ENCODE results near the gene ADAMTSL3.

ADAMTSL3 gene, protein sequence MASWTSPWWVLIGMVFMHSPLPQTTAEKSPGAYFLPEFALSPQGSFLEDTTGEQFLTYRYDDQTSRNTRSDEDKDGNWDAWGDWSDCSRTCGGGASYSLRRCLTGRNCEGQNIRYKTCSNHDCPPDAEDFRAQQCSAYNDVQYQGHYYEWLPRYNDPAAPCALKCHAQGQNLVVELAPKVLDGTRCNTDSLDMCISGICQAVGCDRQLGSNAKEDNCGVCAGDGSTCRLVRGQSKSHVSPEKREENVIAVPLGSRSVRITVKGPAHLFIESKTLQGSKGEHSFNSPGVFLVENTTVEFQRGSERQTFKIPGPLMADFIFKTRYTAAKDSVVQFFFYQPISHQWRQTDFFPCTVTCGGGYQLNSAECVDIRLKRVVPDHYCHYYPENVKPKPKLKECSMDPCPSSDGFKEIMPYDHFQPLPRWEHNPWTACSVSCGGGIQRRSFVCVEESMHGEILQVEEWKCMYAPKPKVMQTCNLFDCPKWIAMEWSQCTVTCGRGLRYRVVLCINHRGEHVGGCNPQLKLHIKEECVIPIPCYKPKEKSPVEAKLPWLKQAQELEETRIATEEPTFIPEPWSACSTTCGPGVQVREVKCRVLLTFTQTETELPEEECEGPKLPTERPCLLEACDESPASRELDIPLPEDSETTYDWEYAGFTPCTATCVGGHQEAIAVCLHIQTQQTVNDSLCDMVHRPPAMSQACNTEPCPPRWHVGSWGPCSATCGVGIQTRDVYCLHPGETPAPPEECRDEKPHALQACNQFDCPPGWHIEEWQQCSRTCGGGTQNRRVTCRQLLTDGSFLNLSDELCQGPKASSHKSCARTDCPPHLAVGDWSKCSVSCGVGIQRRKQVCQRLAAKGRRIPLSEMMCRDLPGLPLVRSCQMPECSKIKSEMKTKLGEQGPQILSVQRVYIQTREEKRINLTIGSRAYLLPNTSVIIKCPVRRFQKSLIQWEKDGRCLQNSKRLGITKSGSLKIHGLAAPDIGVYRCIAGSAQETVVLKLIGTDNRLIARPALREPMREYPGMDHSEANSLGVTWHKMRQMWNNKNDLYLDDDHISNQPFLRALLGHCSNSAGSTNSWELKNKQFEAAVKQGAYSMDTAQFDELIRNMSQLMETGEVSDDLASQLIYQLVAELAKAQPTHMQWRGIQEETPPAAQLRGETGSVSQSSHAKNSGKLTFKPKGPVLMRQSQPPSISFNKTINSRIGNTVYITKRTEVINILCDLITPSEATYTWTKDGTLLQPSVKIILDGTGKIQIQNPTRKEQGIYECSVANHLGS (N-terminal part only)

DNA sequence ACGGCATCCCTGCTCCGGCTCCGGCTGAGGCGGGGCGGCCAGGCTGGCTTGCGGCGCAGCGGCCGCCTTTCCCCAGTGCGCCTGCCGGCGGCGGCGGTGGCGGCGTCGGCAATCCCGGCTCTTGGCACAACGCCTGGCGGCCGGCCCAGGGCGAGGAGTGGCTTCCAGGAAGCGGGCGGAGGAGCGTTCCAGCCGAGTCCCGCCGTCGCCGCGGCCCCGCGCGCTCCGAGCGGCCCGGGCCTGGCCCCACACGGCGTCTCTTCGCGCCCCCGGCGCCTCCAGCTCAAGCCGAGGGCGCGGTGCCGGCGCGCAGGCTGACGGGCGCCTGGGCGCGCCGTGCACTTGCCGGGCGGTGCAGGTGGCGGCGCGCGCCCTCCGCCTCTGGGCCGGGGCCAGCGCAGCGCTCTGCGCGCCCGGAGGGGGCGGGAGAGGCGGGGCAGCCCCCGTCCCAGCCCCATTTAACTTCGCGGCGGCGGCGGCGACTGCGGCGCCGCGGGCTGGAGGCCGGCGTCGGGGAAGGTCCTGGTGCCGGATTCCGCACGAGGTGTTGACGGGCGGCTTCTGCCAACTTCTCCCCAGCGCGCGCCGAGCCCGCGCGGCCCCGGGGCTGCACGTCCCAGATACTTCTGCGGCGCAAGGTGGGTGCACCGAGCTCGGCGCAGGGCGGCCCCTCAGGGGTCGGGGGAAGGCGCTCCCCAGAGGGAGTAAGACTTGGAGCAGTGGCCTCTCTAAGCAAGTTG, at the start of gene ADAMTSL3:
TSS of gene ADAMTSL3 (plus strand) at position 485 of the 740 bp plus-strand sequence. CDS start 1,639 bp downstream, outside the sequence.
- Histone ChIP-seq H3K9me3 (ENCODE audit: insufficient read depth, low read length) (no peaks in the 10 kb centered on the region), H3K4me1 (ENCODE audit: insufficient read depth, insufficient read length) (peaks cover 8% of the 10 kb centered on the region), H3K4me3 (ENCODE audit: insufficient read length, low read depth) (peak within 1 kb of the TSS; percentile 69), H3K36me3 (ENCODE audit: insufficient read depth, insufficient read length, low read length) (peaks cover 8% of the 10 kb centered on the region), H3K27me3 (ENCODE audit: insufficient read depth, insufficient read length) (peaks cover 34% of the 10 kb centered on the region), H3K9ac (ENCODE audit: insufficient read length, low read depth) (peak within 1 kb of the TSS; percentile 79)
- no peak for TF ChIP-seq ZNF274 (IDR thresholded peaks at IDR 0.05; ENCODE audit: low read depth, low read length)
- TF ChIP-seq SUZ12 (IDR thresholded peaks at IDR 0.05; ENCODE audit: extremely low read depth, insufficient read depth, insufficient read length): no peak
- no peak for TF ChIP-seq YY1 (IDR thresholded peaks at IDR 0.05; ENCODE audit: insufficient read depth, insufficient read length)
- peak; percentile 74 for DNase-seq (ENCODE audit: low read depth, low spot score)

DNA sequence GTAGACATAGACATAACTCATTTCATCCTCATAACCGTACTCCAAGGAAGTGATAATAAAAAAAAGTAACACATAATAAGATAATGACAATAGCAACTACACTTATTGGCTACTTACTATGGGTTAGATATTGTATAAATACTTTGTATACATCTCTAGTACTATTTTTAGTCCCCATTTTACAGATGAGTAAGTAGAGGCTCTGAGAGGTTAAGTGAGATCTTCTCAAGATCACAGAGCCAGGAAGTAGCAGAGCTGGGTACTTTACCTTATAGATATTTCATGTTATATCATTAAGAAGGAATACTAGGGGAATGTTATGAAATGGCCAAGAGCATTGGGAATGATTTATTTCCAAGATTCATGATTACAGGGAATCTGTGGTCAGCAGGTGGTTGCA, 49.4 kb upstream of the ADAMTSL3 start:
- H3K36me3 ChIP-seq (ENCODE audit: insufficient read depth, insufficient read length, low read length): no peaks in the 10 kb centered on the region
- TF ChIP-seq ZNF274 (IDR thresholded peaks at IDR 0.05; ENCODE audit: low read depth, low read length): no peak
- TF ChIP-seq YY1 (IDR thresholded peaks at IDR 0.05; ENCODE audit: insufficient read depth, insufficient read length): no peak
- no peak for TF ChIP-seq SUZ12 (IDR thresholded peaks at IDR 0.05; ENCODE audit: extremely low read depth, insufficient read depth, insufficient read length)

DNA sequence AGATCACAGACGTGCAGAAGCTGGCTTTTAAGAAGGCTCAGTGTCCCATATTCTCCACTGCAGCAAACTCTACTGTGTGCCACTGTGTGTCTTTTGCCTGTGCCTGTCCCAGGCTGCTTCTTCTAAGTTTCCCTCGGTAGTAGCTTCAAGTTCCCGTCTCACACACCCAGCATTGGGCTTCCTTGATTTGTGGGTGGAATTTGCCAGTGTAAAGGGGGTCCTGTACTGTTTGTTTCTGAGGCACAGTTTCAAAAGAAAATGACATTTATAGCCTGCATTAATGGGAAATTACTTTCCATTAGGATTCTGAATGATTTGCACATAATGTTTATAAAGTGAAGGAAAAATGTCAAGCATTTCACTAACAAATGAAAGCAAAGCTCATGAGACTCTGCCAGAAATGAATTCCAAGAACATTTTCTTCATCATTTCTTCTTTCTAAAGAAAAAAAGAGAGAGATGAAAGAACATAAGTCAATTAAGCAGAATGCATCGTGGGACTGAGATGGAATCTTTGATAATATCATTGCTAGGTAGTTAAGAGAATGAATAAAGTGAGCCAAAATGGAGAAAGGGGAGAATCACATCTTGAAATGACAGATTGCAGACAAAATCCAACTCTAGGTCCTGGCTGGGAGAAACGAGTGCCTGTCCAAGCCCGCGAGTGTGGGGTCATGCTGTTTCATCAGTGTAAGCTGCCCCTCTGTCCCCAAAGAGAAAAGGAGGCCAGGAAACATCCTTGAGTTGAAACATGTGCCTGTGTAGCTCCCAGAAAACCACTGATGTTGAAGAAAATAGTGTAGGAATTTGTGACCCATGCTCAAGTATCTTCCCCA, 48.6 kb upstream of the ADAMTSL3 start:
- Histone ChIP-seq H3K4me3 (ENCODE audit: insufficient read length, low read depth) (no peak overlapping the region), H3K9ac (ENCODE audit: insufficient read length, low read depth) (no peak overlapping the region), H3K9me3 (ENCODE audit: insufficient read depth, low read length) (no peaks in the 10 kb centered on the region), H3K27me3 (ENCODE audit: insufficient read depth, insufficient read length) (no peaks in the 10 kb centered on the region), H3K4me1 (ENCODE audit: insufficient read depth, insufficient read length) (no peaks in the 10 kb centered on the region), H3K36me3 (ENCODE audit: insufficient read depth, insufficient read length, low read length) (no peaks in the 10 kb centered on the region)
- no peak for DNase-seq (ENCODE audit: low read depth, low spot score)
- no peak for TF ChIP-seq YY1 (IDR thresholded peaks at IDR 0.05; ENCODE audit: insufficient read depth, insufficient read length)
- no peak for TF ChIP-seq ZNF274 (IDR thresholded peaks at IDR 0.05; ENCODE audit: low read depth, low read length)
- TF ChIP-seq SUZ12 (IDR thresholded peaks at IDR 0.05; ENCODE audit: extremely low read depth, insufficient read depth, insufficient read length): no peak

More for the DNA sequence above, 49.4 kb upstream of the ADAMTSL3 start:
- no peak for DNase-seq (ENCODE audit: low read depth, low spot score)
- no peak overlapping the region for H3K4me3 ChIP-seq (ENCODE audit: insufficient read length, low read depth)
- no peaks in the 10 kb centered on the region for H3K9me3 ChIP-seq (ENCODE audit: insufficient read depth, low read length)
- H3K27me3 ChIP-seq (ENCODE audit: insufficient read depth, insufficient read length): no peaks in the 10 kb centered on the region
- H3K9ac ChIP-seq (ENCODE audit: insufficient read length, low read depth): no peak overlapping the region
- no peaks in the 10 kb centered on the region for H3K4me1 ChIP-seq (ENCODE audit: insufficient read depth, insufficient read length)

DNA sequence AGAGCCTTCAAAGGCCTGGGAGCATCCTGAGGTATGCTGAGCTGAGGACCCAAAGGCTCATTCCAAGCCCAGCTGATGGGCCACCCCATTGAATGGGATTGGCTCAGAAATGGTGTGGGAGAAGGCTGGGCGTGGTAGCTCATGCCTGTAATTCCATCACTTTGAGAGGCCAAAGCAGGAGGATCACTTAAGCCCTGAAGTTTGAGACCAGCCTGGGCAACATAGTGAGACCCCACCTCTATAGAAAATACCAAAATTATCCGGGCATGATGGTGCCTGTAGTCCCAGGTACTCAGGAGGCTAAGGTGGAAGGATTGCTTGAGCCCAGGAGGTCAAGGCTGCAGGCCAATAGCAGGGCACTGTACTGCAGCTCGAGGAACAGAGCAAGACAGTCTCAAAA, 43.8 kb upstream of the ADAMTSL3 start:
- H3K36me3 ChIP-seq (ENCODE audit: insufficient read depth, insufficient read length, low read length): no peaks in the 10 kb centered on the region
- no peak overlapping the region for H3K4me3 ChIP-seq (ENCODE audit: insufficient read length, low read depth)
- no peaks in the 10 kb centered on the region for H3K4me1 ChIP-seq (ENCODE audit: insufficient read depth, insufficient read length)
- H3K27me3 ChIP-seq (ENCODE audit: insufficient read depth, insufficient read length): no peaks in the 10 kb centered on the region
- no peak for DNase-seq (ENCODE audit: low read depth, low spot score)
- TF ChIP-seq YY1 (IDR thresholded peaks at IDR 0.05; ENCODE audit: insufficient read depth, insufficient read length): no peak
- TF ChIP-seq SUZ12 (IDR thresholded peaks at IDR 0.05; ENCODE audit: extremely low read depth, insufficient read depth, insufficient read length): no peak
- TF ChIP-seq ZNF274 (IDR thresholded peaks at IDR 0.05; ENCODE audit: low read depth, low read length): no peak
- H3K9ac ChIP-seq (ENCODE audit: insufficient read length, low read depth): no peak overlapping the region
- no peaks in the 10 kb centered on the region for H3K9me3 ChIP-seq (ENCODE audit: insufficient read depth, low read length)

DNA sequence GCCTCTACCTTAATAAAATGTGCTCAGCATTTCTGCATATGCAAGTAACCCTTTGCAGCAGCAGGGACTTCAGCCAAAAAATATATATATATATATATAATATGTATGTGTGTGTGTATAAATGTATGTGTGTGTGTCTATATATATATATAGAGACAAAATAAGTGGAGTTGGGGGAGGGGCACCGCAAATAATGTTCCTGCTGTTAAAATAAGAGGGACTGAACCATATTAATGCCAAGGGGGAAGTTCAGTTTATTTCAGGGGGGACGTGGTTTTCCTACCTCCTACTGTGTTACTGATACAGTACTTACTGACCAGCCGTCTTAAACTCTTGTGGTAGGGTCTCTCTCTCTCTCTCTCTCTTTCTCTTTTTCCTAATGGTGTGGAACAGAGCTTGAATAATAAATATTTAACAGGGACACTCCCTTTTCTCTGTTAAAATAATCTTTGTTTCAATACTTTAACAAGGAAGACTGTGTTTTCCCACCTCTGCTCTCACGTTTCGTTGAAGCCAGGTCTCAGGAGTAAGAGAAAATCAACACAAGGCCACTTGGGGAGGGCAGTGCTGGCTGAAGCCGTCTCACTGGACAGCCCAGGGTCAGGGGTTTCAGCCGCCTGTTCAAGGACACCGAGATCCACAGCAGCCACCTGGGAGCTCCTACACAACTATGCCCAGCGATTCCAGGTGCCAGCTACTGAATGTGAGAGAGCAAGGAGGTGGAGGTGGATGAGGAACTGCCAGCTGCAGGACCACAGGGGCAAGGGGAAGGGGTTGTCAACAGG, 42.8 kb upstream of the ADAMTSL3 start:
- H3K4me1 ChIP-seq (ENCODE audit: insufficient read depth, insufficient read length): no peaks in the 10 kb centered on the region
- TF ChIP-seq ZNF274 (IDR thresholded peaks at IDR 0.05; ENCODE audit: low read depth, low read length) (no peak), YY1 (IDR thresholded peaks at IDR 0.05; ENCODE audit: insufficient read depth, insufficient read length) (no peak), SUZ12 (IDR thresholded peaks at IDR 0.05; ENCODE audit: extremely low read depth, insufficient read depth, insufficient read length) (no peak)
- no peaks in the 10 kb centered on the region for H3K27me3 ChIP-seq (ENCODE audit: insufficient read depth, insufficient read length)
- no peak for DNase-seq (ENCODE audit: low read depth, low spot score)
- H3K9me3 ChIP-seq (ENCODE audit: insufficient read depth, low read length): no peaks in the 10 kb centered on the region
- H3K4me3 ChIP-seq (ENCODE audit: insufficient read length, low read depth): no peak overlapping the region
- no peaks in the 10 kb centered on the region for H3K36me3 ChIP-seq (ENCODE audit: insufficient read depth, insufficient read length, low read length)
- H3K9ac ChIP-seq (ENCODE audit: insufficient read length, low read depth): no peak overlapping the region
